T-helper 2 cell (primary cell): ENCODE results near the gene HDAC4.

Experiments
- DNase-seq, 5 experiments: peaks; one replicate each; pipeline versions ENCODE4 v3.0.0 to v3.0.0-alpha.2; 2012 to 2022

The HDAC4 gene

DNA sequence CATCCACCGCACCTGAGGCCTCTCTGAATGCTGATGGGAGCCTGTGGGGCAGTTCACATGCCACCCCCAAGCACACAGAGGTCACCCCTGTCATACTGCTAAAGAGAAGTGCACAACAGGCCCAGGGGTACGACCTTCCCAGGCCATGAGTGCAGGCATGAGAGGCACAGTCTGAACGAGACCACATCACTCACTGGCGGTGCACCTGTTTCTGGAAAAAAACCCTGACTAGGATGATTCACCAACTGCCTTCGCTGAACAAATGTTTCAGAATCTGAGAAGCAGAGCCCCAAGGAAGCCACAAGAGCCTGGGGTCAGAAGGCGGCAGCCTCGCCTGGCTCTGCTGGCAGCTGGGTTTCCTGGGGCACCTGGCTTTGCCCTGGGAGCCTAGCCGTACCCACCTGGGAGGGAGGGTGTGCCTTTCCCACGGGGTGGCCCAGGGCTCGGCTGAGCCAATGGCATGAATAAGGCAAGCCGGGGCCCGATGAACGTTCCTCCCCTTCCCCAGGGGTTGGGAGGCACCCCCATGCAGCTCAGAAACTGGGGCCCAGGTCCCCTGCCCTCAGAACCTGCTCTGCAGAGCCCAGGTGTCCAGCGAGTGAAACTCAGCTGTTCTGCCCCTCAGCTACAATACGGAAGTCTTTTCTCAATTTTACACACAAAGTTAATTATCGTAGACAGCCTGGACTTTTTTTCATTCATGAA is 73.8 kb downstream of the HDAC4 start:
- peak in 4 of 5 experiments; percentile 38 to 89 (median 50) for DNase-seq

DNA sequence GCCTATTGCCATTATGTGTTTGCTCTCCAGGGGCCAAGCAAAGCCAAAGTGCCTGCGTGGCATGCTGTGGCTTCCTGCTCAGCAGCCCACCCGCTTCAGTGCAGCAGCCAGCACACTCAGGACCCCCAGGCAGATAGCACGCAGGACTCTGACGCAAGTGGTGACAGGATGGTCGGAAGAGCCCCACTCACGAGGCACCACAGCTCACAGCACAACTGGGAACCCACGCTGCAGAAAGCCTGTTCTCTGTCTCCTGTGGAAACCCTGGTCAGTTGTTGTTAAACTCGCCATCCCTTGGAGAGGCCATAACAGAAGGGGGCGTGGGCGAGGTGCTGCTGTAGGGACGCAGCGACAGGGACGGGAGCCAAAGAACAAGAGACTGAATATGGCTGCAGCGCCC is 76.4 kb downstream of the HDAC4 start:
- no peak for DNase-seq

DNA sequence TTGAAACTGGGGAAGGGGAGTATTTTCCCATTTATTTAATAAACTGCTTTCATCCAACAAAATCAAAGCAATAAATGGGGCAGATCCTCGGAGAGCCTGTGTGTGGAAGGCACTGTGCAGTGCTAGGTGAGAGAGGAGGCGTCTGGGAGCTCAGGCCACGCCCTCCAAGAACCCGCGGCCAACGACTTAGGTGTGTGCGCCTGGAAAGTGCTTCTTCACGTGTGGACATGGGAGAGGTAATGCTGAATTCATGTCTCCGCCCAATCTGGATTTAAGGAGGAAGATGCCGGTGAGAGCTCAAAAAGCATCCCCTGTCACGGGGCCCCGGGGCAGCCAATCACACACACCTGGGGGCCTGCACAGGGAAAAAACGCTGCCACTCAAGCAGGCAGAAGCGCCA is 77.4 kb downstream of the HDAC4 start:
- DNase-seq, result no peak

DNA sequence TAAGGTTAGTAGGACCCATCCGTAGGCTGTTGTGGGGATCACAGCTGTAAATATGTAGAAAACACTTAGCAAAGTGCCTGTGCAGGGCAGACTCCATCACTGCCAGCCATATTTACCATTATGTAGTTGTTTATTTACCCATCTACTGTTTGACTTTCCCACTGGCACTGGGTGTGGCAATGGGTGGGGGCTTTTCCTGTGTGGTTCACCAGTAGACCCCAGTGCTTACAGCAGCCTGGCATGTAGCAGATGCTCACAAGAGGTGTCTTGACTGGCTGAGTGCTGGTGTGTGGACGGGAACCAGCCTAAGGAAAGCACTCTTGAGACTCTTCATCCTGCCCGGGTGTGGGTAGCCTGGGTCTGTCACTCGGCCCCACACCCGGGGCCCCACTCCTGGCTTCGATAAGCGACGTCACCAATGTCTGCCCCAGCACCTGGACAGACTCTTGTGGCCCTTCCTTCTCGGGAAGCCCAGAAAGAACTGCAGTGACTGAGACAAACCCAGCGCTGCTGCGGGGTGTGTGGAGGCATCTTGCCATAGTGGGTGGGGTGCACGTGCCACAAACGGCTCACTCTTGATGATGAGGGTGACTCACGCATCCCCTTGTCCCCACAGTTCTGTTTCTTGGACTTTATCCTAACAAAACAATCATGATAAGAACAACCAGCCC is 78.3 kb downstream of the HDAC4 start:
- DNase-seq, result peak in 2 of 5 experiments; percentile 24 to 59

DNA sequence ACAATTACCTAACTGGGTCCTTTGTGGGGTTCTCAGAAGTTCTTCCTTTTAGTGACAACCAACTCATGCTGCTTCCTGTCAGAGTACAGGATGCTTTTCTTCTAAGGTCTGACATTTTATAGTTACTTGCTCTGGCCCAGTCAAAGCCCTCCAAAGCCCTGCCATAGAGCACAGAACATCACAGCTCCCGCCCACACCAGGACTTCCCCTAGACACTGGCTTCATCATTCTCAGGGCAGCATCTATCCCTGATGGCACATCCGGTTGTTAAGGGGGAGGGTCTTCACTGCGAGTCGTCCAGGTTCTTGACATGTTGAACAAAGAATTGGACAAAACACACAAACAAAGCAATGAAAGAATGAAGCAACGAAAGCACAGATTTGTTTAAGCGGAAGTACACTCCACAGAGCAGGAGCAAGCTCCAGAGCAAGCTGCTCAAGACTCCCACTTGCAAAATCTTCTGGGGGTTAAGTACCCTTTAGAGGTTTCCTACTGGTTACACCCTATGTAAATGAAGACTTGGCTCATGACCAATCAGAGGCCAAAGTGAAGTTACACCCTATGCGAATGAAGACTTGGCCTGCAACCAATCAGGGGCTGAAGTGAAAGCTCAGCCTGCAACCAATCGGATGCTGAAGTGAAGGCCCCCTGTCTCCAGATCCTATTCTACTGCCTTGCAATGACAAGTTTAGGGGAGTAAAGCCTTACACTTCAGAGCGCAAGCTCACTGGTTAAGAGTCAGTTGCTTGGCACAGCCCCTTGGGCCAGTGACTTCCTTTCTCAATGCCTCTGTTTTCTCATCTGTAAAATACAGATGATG is 79.0 kb downstream of the HDAC4 start:
- DNase-seq, result peak in 3 of 5 experiments; percentile 35 to 68 (median 45)

DNA sequence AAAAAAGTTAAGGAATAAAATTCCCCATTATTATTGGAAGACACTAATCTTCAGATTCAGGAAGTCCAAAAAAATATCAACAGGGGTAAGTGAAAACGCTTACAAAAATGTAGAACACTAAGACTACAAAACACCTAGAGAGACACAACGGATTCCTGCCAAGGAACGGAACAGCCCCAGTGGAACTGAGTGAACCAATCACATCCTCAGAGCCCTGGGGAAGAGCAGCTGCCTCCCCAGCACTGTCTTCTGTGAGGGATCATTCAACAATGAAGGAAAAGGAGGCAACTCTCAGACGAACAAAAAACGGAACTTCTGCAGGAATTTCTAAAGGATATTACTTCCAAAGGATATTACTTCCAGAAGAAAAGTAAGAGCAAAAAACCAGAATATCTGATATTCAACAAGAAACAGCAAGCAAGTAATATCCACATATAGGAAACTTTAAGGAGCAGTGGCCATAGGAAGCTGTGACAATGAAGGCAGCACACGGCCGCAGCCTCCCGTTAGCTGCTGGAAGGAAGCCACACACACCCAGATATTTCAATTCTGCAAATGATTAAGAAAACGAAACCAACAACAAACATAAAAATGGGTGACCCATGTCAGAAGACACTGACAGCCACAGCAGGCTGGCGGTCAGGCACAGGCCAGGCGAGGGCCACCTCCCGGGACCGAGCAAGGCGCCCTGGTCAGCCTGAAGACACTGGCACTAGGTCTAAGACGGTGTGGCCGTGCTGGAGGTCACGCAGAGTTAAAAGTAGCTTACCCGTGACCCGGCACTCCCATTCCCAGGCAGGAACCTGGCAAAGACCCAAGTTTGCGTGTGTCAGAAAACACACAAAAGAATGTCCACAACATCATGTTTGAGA is 81.8 kb downstream of the HDAC4 start:
- peak in 1 of 5 experiments; percentile 40 for DNase-seq

DNA sequence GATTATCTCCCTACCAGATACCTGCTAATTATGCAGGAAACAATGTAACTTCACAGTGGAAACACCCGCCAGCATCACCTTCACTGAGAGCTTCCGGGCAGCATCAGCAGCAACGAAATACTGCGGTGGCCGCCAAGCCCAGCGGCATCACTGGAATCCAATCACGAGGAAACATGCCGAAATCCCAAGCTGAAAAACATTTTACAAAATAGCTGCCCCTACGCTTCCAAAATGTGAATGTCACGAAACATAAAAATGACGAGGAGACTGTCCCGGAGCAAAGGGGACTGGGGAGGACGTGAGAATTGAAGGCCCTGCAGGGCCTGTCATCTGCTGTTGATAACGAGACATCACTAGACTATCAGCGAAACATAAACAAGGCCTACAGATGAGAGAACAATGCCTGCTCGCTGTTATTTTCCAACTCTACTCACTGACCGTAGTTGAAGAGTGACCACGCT is 82.6 kb downstream of the HDAC4 start:
- no peak for DNase-seq

DNA sequence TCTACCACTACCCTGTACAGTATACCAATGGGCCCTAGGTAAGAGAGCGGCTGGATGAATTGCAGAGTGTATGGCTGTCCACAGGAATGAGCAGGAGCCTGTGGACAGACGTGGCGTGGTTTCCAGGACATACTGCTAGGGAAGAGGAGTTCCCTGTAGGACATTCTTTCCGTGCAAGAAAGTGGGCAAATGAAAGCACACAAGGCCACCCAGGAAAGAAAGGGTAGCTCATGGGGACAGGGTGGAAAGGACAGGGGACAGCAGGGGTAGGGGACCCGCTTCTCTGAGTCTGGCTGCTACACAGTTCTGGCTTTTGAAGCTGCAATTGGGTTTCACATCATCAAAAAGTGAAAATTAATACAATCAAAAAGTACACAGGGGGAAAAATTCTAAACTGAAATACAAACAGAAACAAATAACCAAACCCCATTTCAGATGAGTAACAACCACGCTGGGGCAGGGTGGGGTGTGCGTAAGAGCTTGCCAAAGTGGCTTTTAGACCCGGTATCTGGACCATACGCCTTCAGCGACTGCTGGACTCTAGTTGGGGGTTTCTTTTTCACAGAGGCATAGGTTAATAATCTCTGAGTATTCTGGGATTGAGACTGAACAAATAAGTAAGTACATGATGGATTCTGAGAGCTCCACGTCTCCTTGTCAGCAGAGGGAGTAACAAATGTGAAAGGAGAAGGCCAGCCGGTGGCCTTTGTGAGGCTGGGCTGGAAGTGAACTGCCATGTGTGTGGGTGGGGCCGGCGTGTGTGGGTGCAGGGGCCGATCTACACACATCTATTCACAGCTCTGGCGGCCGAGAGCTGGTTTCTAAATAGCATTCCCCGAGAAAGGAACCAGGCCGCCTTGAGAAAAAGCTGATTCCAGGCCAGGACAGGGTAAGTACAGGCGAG is 84.0 kb downstream of the HDAC4 start:
- no peak for DNase-seq

DNA sequence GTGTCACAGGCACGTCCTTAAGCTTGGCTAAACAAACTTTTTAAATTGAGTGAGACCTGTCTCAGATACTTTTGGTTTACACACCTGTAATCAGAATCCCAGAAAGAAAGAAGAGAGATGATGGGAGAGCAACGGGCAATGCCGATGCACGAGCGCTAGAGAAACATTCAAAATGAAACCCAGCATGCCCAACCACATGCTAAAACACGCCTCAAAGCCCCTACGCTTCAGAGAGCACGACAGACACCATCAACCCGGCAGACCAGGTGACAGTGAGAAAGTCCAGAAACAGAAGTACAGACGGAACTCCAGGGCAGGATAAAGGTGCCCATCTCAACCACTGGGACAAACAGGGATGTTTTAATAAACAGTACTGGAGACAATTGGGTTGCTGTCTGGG is 85.5 kb downstream of the HDAC4 start:
- peak in 1 of 5 experiments; percentile 48 for DNase-seq

DNA sequence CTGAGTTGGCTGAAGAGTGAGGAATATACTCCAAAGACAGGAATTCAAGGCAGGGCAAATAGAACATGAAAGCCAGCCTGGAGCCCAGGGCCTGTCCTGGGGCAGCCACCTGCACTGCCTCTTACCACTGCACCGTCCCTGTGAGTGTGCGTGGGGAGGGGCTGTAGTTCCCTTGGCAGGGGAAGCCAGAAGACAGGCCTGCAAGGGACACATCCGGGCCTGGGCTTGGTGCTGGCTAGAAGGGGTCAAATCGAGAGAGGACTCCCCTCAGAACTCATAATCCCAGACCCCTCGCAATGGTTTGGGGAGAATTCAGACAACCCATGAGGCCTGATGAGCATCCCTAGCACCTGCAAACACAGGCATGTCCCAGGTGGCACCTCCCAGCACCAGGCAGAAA is 87.0 kb downstream of the HDAC4 start:
- no peak for DNase-seq

DNA sequence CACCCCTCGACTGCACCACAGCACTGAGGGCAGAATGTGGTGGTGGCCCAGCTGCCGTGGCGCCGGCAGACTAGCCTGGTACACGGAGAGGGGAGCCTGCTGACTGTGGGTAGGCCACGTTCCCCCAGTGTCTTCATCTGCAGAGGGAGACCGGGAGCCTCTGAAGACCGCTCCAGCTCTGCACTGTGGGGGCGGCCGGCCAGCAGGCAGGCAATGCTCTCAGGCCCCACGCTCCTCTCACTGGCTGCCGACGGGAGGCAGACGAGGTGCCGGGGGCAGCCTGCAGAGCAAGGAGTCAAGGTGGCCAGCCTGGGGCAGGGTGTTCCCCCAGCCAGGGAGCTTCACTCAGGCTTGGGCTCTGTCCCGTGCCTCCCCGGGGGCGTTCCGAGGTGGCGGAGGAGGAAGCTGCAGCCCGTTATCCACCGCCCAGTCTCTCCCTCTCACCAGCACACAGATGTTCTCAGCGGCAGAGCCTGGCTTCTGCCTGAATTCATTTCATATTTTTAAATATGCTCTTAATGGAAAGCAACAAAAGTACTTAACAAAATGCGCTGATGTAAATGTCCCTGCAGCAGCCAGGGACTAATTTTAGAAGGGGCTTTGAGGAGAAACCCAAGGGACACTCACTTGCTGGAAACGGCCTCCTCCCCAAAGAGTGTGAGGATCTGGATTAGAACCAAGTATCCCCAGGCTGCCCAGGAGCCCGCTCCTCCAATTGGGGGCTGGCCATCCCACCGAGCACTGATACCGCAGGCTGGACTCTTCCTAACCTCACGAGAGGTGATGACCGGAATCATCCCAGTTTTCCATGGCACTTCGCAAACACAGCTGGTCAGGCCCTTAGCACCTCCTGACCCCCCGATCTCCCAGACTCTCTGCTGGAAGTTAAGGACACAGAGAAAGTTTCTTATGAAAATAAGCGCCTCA is 87.8 kb downstream of the HDAC4 start:
- DNase-seq, result no peak

DNA sequence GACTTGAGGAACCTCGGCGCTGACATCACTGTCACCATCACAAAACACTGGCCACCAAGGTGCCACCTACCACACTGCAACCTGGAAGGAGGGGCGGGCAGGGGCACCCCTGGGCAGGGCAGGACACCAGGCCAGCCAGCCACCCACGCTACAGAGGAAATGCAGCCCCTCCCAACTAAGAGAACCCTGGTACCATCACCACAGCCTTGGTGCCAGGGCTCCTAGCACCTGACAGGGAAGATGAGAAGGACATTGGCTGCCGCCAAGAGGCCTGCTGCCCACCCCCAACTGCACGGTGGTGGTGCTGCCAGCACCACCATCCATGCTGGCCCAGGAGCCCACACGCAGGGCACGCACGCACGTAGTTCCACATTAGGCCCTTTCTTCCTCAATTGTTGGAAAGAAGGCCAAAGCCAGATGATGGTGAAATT is 88.7 kb downstream of the HDAC4 start:
- DNase-seq, result no peak

DNA sequence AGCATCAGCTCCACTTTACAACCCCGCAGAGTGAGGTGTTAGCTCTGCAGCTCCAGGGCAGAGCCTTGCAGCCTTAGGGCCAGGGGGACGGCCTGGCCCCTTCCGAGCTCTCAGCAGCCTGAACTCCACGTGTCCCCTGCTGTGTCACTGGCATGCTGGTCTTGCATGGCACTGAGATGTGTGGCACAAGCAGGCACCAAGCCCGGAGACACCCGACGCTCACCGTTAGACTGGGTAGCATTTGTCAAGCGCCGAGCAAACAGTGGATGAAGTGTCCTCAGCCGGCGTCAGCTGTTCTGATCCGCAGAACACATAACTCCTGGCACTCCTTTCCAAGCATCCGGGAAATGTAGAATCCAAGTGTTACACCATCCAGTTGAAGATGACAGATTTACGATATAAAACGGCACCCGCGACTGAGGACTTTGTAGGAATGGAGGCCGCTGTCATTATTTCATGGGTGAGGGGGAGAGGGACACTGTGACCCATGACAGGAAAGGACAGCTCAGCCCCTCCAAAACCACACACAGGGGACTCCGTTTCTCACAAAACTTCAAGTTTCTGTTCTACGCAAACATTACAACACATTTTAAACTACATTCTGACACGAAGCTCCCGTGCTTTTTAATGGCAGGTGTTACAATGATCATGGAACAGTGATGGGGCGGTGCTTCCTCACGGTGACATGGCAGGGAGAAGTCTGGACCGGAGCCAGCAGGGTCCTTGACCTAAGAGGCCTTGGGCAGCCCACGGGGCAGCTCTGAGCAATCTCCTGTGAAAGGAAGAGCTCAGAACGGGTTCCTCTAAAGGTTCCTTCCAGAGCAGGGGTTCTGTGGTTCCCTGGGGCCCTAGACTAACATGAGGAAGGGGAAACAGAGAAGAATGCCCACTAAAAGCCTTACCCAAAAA is 89.4 kb downstream of the HDAC4 start:
- DNase-seq, result no peak

DNA sequence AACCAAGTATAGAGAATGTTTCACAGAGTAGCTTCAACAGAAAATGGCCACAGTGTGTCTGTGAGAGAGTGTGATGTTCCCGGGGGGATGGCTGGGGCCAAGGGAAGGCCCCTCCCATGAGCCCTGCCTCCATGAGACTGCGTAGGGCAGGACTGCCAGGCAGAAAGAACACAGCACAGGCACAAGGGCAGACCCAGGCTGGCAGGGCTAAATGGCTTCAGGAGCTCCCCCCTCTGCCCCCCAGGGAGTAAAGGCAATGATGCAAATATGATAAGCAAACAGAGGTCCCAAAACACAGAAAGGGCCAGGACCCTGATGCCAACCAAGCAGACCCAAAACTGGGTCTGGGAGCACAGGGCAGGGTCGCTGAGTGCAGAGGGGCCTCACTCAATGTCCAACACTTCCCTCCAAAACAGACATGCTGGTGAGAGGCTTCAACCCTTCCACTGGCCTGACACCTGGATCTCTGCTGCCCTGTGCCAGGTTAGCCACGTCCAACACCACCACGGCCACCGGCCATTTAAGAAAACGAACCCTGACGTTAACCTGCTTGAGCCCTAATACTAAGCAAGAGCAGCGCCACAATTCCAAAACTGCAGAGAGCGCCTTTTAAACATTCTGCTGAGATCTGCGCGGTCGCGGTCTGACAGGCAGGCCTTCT is 90.3 kb downstream of the HDAC4 start:
- DNase-seq, result no peak

DNA sequence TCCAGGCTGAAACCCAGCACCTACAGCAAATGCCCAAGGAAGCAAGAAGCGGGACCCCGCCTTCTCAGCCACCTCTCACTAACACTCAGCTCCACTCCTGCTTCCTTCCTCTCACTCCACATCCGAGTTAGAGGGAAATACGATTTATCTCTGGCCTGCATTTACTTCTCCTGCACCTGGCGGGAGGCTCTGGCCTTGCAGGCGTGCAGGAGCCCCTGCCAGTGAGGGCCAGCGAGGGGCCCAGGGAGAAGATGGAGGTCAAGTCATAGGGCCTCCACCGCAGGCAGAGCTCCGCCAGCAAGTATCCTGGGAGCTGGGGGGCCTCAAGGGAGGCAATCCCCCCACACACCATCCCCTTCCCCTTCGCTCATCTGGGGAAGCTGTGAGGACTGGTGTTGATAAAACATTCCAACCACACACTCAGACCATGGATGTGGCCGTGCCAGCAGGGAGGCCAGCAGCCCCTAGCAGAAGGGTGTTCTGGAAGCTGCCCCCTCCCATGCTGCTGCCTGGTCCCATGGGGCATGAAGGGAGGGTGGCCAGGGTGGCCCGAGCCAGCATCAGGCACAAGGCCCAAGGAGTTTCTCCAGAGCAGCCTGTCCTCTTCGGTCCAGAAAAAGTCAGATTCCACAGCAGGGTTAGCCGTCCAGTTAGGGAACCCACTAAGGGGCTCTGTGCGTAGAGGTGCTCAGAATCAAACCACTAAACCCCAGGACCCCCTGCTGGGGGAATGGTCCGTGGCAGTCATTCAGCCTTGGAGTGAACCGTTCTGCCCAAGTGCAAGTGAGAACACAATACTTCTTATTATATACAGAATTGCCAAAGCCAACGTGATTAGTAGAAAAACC is 91.2 kb downstream of the HDAC4 start:
- DNase-seq, result no peak

DNA sequence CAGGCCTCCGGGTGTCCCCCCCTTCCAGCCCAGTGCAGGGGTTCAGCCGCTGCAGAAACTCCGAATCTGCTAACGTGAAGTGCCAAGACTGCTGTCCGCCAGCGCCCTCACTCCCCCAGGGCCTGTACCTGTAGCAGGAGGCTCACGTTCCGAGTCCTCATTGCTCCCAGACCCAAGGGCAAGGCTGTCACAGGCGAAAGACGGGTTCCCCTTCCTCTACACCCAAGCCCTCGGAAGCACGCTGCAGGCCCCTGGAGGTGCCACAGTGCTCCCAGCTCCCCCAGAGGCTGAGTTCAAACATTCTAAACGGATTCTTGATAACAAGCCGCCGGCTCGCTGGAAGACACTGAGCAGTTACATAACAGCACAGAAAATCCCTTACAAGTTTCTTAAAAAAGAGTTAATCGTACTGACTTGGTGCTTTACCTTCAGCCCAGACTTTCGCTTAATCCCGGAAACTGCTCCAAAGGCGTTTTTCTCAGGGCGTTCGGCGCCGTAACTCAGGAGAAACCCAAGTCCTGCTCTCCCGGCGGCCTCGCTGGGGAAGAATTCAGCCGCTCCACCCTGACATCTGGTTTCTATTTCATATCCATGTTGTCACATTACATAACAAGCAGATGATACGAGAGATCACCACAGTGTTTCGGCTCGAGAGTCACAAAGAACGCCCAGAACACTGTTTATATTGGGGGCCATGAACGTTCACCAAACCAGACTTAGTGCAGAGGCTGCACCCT is 92.0 kb downstream of the HDAC4 start:
- no peak for DNase-seq
